Stimulated activated CD8-positive, alpha-beta memory T cell treated with anti-CD3 and anti-CD28 coated beads, Interleukin-15, amount 100 ng/mL, for 24 hours (primary cell): ENCODE results near the gene HNRNPA0.
"Not testable (repeated sequence)": the region's sequence is repeated elsewhere in the genome, so short reads cannot be mapped to it uniquely, and the experiment has no call there.

Source experiments
- DNase-seq: peaks from one replicate; pipeline ENCODE4 v3.0.0-alpha.2; 2020; ENCODE audit warnings: low read depth

The HNRNPA0 gene

GRCh38 chr5:137754188-137754960 lies at the start of gene HNRNPA0:
Gene HNRNPA0 (minus strand): TSS chr5:137754363. CDS start chr5:137754066, 297 bp downstream.
- DNase-seq: peak; percentile 90

GRCh38 chr5:137802282-137803210 lies 48.4 kb upstream of the HNRNPA0 start:
- no peak for DNase-seq

GRCh38 chr5:137800700-137801411 lies 46.7 kb upstream of the HNRNPA0 start:
- no peak for DNase-seq

- DNase-seq: no peak
Observed at GRCh38 chr5:137796279-137796678, 42.1 kb upstream of the HNRNPA0 start.

- no peak for DNase-seq
Observed at GRCh38 chr5:137794863-137795262, 40.7 kb upstream of the HNRNPA0 start.

GRCh38 chr5:137792303-137792702 lies 38.1 kb upstream of the HNRNPA0 start:
- no peak for DNase-seq

GRCh38 chr5:137791799-137792198 lies 37.6 kb upstream of the HNRNPA0 start:
- DNase-seq: no peak

GRCh38 chr5:137791387-137791786 lies 37.2 kb upstream of the HNRNPA0 start:
- DNase-seq: no peak

GRCh38 chr5:137788560-137788959 lies 34.4 kb upstream of the HNRNPA0 start:
- not testable (repeated sequence) for DNase-seq

- DNase-seq: no peak
Observed at GRCh38 chr5:137782984-137783536, 28.9 kb upstream of the HNRNPA0 start.

GRCh38 chr5:137782055-137782454 lies 27.9 kb upstream of the HNRNPA0 start:
- no peak for DNase-seq

GRCh38 chr5:137778772-137779564 lies 24.8 kb upstream of the HNRNPA0 start:
- DNase-seq: no peak

GRCh38 chr5:137767937-137768336 lies 13.8 kb upstream of the HNRNPA0 start:
- not testable (repeated sequence) for DNase-seq

- no peak for DNase-seq
Observed at GRCh38 chr5:137761566-137761965, 7.4 kb upstream of the HNRNPA0 start.

GRCh38 chr5:137760719-137761516 lies 6.8 kb upstream of the HNRNPA0 start:
- DNase-seq: no peak

GRCh38 chr5:137760294-137760693 lies 6.1 kb upstream of the HNRNPA0 start:
- DNase-seq: no peak

- DNase-seq: no peak
Observed at GRCh38 chr5:137758715-137759306, 4.6 kb upstream of the HNRNPA0 start.

- no peak for DNase-seq
Observed at GRCh38 chr5:137758121-137758520, 4.0 kb upstream of the HNRNPA0 start.

GRCh38 chr5:137757634-137758033 lies 3.5 kb upstream of the HNRNPA0 start:
- DNase-seq: no peak
